H54 (cell line): Measurements from ENCODE around the gene P4HTM.

Source experiments
- DNase-seq: peaks from one replicate; pipeline ENCODE4 v3.0.0; 2011; ENCODE audit warnings: low spot score, mixed read lengths; ENCODE audit not compliant: insufficient read length
- FAIRE-seq: peaks from 3 replicates; lab custom pipeline; 2011; peaks lifted over from hg19 to GRCh38; lab: Jason Lieb, UNC
- POLR2A ChIP-seq: IDR thresholded peaks from 2 replicates; pipeline ENCODE4 v1.6.1; 2011; ENCODE audit warnings: low read depth, mild to moderate bottlenecking, low read length

P4HTM gene

DNA sequence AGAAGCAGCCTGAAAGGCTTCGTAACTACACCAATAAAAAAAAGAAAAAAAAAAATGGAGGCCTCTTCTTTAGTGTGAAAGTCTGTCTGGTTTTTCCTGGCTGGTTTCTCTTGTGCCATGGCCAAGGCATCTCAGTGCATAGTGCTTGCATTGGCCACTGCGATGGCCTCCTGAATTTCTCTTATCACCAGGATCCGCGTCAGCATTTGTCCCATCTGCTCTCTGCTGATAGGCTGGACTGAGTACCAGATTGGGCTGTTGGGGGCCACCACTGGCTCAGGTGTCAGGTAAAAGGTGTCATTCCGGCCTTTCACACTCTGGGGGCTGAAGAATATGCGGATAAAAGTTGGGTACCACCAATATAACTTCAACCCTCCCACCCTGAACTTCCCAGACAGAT is 40.3 kb downstream of the P4HTM start:
- DNase-seq = no peak
- no peak for FAIRE-seq
- no peak for TF ChIP-seq POLR2A

DNA sequence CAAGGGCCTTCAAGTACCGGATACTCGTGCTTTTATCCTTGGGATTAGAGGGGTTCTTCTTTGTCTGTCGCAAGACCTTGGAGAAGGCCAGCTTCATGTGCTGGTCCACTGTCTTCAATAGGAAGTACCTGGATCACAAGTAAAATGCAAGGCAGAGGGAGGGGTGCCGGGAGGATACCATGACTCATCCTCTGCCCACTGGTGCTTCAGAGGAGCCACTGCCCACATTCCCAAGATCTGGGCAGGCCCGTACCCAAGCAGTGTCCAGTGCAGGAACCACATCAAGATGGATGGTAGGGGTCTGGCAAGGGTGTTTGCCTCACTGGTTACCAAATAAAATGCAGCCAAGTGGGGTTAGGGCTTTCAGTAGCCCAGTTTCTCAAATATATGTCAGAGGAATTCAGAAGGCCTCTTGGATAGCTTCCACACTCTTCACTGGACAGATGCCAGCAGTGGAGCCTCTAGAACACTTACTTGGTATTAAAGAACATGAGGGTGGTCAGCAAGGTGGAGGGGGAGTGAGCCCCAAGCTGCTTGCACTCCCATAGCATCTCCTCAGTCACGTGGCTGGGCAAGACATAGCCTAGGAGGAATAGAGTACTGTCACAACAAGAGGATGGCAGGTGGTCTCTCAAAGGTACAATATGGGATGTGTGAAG is 42.7 kb downstream of the P4HTM start:
- TF ChIP-seq POLR2A = no peak
- FAIRE-seq = no peak

DNA sequence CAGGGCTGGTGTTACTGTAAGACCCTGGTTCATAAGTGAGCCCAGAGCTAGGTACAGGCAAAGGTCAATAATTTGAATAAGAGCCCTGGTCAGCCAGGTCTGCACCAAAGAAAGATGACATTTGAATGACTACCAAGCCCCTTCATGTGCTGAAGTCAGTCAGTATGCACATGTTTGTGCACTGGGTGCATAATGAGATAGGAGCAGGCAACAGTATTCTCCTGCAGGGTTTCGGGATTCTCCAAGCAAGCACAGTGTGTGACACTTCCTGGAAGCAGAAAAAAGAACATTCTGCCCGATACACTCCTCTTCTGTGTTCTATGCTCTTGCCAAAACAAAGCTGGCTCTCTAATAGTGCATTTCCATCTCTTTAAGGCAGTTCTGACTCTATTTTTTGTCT is 44.6 kb downstream of the P4HTM start:
- FAIRE-seq (no peak), DNase-seq (no peak)
- no peak for TF ChIP-seq POLR2A

More for the DNA sequence above, 42.7 kb downstream of the P4HTM start:
- DNase-seq = no peak

DNA sequence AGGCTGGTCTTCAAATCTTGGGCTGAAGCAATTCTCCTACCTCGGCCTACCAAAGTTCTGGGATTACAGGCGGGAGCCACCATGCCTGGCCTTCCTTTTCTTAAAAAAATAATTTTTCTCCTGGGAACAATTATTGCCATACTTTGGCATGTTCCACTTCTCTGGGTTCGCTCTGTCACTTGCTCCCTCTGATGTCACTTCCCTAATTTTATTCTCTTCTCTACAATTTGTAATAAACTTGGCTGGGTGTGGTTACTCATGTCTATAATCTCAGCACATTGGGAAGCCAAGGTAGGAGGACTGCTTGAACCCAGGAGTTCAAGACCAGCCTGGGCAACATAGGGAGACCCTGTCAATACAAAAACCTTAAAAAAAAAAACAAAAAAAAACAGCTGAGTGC is 45.2 kb downstream of the P4HTM start:
- DNase-seq (no peak), FAIRE-seq (no peak)
- no peak for TF ChIP-seq POLR2A

DNA sequence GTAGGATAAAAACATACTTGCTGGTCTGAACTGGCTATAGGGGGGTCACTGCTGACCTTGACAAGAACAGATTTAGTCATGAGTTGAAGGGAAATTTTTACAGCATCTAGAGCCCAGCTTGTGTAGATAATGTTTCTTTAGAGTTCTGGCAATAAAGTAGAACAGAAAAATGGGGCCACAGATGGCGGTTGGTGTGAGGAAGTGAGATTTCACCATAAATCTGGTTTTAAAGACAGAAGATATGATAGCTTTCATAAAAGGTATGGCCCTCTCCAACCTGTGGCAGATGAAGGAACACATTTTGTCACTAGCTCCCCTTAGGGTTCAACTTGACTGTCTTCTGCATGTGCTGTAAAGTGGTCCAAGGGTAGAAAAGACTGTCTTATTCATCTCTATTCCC is 63.5 kb downstream of the P4HTM start:
- FAIRE-seq = no peak
- DNase-seq = no peak
- TF ChIP-seq POLR2A = no peak

DNA sequence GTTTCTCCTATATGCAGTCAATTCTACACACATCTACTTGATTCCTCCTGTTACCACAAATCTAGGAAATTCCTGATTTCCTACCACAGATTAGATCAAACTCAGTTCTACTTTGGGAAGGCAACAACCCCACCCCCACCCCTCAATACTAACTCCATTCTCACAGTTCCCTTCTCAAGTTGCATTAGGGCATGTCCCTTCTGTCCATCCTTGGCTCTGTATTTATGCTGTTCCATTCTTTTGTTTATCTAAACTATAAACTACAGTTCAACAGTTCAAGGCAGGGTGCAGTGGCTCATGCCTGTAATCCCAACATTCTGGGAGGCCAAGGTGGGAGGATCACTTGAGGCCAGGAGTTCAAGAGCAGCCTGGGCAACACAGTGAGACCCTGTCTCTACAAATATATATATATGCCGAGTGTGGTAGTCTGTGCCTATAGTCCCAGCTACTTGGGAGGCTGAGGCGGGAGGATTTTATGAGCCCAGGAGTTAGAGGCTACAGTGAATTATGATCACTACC is 64.4 kb downstream of the P4HTM start:
- FAIRE-seq = no peak
- DNase-seq = no peak
- no peak for TF ChIP-seq POLR2A
